Neural progenitor cell (in vitro differentiated cells): ENCODE data around the gene MAD2L1BP. TPM values are rescaled to one million over a fixed set of nuclear protein-coding genes. Genes with fewer than 3 reads are reported as not detected.
"Not testable (repeated sequence)": the region's sequence is repeated elsewhere in the genome, so short reads cannot be mapped to it uniquely, and the experiment has no call there.

Experiments
- DNase-seq: peaks from one replicate; pipeline ENCODE4 v3.0.0-alpha.2; 2016; ENCODE audit warnings: low spot score
- H2AFZ ChIP-seq: fragments of 200-600 bp; sonication (generic); replicated peaks from 2 replicates; pipeline ENCODE4 v1.6.1; 2016; ENCODE audit warnings: antibody characterized with exemption
- H3F3A ChIP-seq: fragments of 200-600 bp; sonication (generic); 2 replicates; pipeline ENCODE4 v1.6.1; 2016; ENCODE audit warnings: antibody characterized with exemption, low read depth
- H3K27ac ChIP-seq: fragments of 200-600 bp; sonication (generic); 2 replicates; pipeline ENCODE4 v1.5.1; 2016; ENCODE audit warnings: mild to moderate bottlenecking
- H3K27me3 ChIP-seq: fragments of 200-600 bp; sonication (generic); 2 replicates; pipeline ENCODE4 v1.6.1; 2016; ENCODE audit warnings: mild to moderate bottlenecking, moderate library complexity
- H3K36me3 ChIP-seq: fragments of 200-600 bp; sonication (generic); 2 replicates; pipeline ENCODE4 v1.5.1; 2016
- H3K4me1 ChIP-seq: fragments of 200-600 bp; sonication (generic); 2 replicates; pipeline ENCODE4 v1.6.1; 2016; ENCODE audit warnings: mixed run types
- H3K4me2 ChIP-seq: fragments of 200-600 bp; sonication (generic); 2 replicates; pipeline ENCODE4 v1.6.1; 2016
- H3K4me3 ChIP-seq: fragments of 200-600 bp; sonication (generic); 2 replicates; pipeline ENCODE4 v1.5.1; 2016
- H3K79me2 ChIP-seq: fragments of 200-600 bp; sonication (generic); 2 replicates; pipeline ENCODE4 v1.6.1; 2016; ENCODE audit warnings: low read depth
- H3K9ac ChIP-seq: fragments of 200-600 bp; sonication (generic); 2 replicates; pipeline ENCODE4 v1.6.1; 2016
- H3K9me3 ChIP-seq: fragments of 200-600 bp; sonication (generic); 2 replicates; pipeline ENCODE4 v1.5.1; 2016; ENCODE audit warnings: low read depth
- H4K20me1 ChIP-seq: fragments of 200-600 bp; sonication (generic); 2 replicates; pipeline ENCODE4 v1.6.1; 2016; ENCODE audit warnings: low read depth
- H3K27ac Mint-ChIP-seq: 3 replicates; pipeline ENCODE4 v1.8.0; 2021; ENCODE audit warnings: mixed read lengths
- H3K27me3 Mint-ChIP-seq: 2 replicates; pipeline ENCODE4 v1.8.0; 2022; ENCODE audit warnings: low read depth, mild to moderate bottlenecking, inconsistent platforms, moderate library complexity, mixed read lengths; ENCODE audit not compliant: insufficient read depth
- H3K36me3 Mint-ChIP-seq: 3 replicates; pipeline ENCODE4 v1.8.0; 2021; ENCODE audit warnings: mixed read lengths
- H3K4me1 Mint-ChIP-seq: 3 replicates; pipeline ENCODE4 v1.8.0; 2021; ENCODE audit warnings: mixed read lengths
- H3K4me3 Mint-ChIP-seq: 3 replicates; pipeline ENCODE4 v1.8.0; 2021; ENCODE audit warnings: mild to moderate bottlenecking, moderate library complexity, mixed read lengths
- H3K9me3 Mint-ChIP-seq: 3 replicates; pipeline ENCODE4 v1.8.0; 2020; ENCODE audit warnings: mixed read lengths
- EZH2 ChIP-seq: fragments of 200-600 bp; sonication (generic); IDR thresholded peaks from 2 replicates; pipeline ENCODE4 v1.6.1; 2017; ENCODE audit warnings: antibody characterized with exemption, mild to moderate bottlenecking, moderate library complexity
- EZH2phosphoT487 ChIP-seq: fragments of 200-600 bp; sonication (generic); IDR thresholded peaks from 2 replicates; pipeline ENCODE4 v1.6.1; 2017; ENCODE audit warnings: antibody characterized with exemption
- total RNA-seq: library from RNA; depleted of rRNA; stranded (reverse); fragments of >200 nt; gene quantifications from 2 replicates; pipeline ENCODE4 v1.2.3, GENCODE V29; 2015; ENCODE audit warnings: low replicate concordance
- TF ChIP-seq, protein P1 (sequence below): fragments of 200-600 bp; sonication (generic); IDR thresholded peaks from 2 replicates; pipeline ENCODE4 v1.5.1; 2017; ENCODE audit warnings: antibody characterized with exemption, mild to moderate bottlenecking

The MAD2L1BP gene
- total RNA-seq, 1 donor from 2014 or later, result 52.0 TPM

DNA sequence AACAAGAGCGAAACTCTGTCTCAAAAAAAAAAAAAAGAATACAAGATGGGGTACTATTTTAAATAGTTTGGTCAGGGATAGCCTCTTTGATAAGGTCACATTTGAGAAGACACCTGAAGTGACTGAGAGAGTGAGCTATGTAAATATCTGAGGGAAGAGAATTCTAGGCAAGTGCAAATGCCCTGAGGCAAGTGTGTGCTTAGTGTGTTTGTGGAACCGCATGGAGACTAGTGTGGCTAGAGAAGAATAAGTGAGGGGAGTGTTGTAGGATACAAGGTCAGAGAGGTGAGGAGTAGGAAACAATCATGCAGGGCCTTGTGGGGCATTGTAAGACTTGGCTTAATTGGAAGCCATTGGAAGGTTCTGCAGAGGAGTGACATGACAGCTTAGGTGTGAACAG lies 12.6 kb downstream of the MAD2L1BP start:
- H3K4me1 ChIP-seq, result peaks cover 3% of the 10 kb centered on the region
- no peak overlapping the region for H3K4me3 ChIP-seq
- peaks cover 27% of the 10 kb centered on the region for H3F3A ChIP-seq
- H2AFZ ChIP-seq, result no peak overlapping the region
- DNase-seq, result no peak
- H4K20me1 ChIP-seq, result no peaks in the 10 kb centered on the region
- no peak for TF ChIP-seq EZH2phosphoT487
- no peaks in the 10 kb centered on the region for H3K79me2 ChIP-seq
- H3K27ac ChIP-seq, result no peak overlapping the region
- H3K9me3 ChIP-seq, result no peaks in the 10 kb centered on the region
- no peak overlapping the region for H3K27ac Mint-ChIP-seq
- no peak overlapping the region for H3K4me2 ChIP-seq
- peaks cover 7% of the 10 kb centered on the region for H3K27me3 Mint-ChIP-seq
- H3K27me3 ChIP-seq, result no peaks in the 10 kb centered on the region
- H3K9me3 Mint-ChIP-seq, result no peaks in the 10 kb centered on the region
- H3K36me3 Mint-ChIP-seq, result no peaks in the 10 kb centered on the region
- H3K4me1 Mint-ChIP-seq, result peaks cover 13% of the 10 kb centered on the region
- no peak overlapping the region for H3K4me3 Mint-ChIP-seq
- no peaks in the 10 kb centered on the region for H3K36me3 ChIP-seq
- H3K9ac ChIP-seq, result no peak overlapping the region

DNA sequence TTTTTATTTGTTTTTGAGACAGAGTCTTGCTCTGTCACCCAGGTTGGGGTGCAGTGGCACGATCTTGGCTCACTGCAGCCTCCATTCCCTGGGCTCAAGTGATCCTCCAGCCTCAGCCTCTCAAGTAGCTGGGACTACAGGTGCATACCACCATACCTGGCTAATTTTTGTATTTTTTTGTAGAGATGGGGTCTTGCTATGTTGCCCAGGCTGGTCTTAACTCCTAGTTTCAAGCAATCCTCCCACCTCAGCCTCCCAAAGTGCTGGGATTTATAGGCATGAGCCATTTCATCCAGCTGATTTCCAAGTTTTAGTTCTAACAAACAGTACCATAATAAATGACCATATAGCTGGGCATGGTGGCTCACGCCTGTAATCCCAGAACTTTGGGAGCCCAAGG lies 17.2 kb downstream of the MAD2L1BP start:
- H3K27ac Mint-ChIP-seq, H3K27me3 ChIP-seq, H3K9me3 ChIP-seq, H2AFZ ChIP-seq, H3K36me3 Mint-ChIP-seq, H3K9me3 Mint-ChIP-seq, H3K4me3 Mint-ChIP-seq, DNase-seq, H3K9ac ChIP-seq, H3K27me3 Mint-ChIP-seq, H3K4me2 ChIP-seq, H3K27ac ChIP-seq, H4K20me1 ChIP-seq, H3F3A ChIP-seq, H3K4me1 Mint-ChIP-seq, H3K36me3 ChIP-seq, H3K79me2 ChIP-seq, H3K4me1 ChIP-seq, H3K4me3 ChIP-seq: not testable (repeated sequence)

DNA sequence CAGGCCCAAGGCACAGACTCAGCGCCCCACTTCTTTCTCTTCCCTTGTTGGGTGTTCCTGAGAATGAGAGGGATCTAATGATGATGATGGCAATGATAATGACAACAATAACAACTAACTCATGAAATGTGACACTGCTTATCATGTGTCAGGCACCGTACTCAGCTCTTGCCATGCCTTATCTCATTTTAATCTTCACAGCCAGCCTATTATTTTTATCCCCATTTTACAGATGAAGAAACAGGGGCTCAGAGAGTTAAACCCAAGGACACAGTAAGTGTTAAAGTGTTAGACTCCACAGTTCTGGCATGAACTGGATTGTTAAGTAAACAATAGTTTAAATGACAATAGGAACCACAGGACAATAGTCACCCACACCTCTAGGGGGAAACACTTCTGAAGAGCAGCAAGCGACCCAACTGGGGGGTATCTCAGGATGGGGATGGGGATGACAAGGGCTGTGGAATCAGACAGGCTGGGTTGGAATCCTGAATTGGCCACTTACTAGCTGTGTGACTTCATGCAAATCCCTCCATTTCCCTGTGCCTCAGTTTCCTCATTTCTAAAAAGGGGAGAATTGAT lies 21.7 kb downstream of the MAD2L1BP start:
- H3K9ac ChIP-seq, result no peak overlapping the region
- no peaks in the 10 kb centered on the region for H4K20me1 ChIP-seq
- Mint-ChIP-seq H3K36me3 (peaks cover 19% of the 10 kb centered on the region), H3K27ac (no peak overlapping the region), H3K9me3 (peaks cover 12% of the 10 kb centered on the region), H3K4me1 (peaks cover 5% of the 10 kb centered on the region), H3K4me3 (no peak overlapping the region), H3K27me3 (peaks cover 2% of the 10 kb centered on the region)
- H3K79me2 ChIP-seq, result no peaks in the 10 kb centered on the region
- no peak for DNase-seq
- H3K4me3 ChIP-seq, result no peak overlapping the region
- TF ChIP-seq EZH2, result no peak
- no peaks in the 10 kb centered on the region for H3F3A ChIP-seq
- no peak overlapping the region for H2AFZ ChIP-seq
- no peak overlapping the region for H3K27ac ChIP-seq
- no peaks in the 10 kb centered on the region for H3K36me3 ChIP-seq
- H3K9me3 ChIP-seq, result peaks cover 4% of the 10 kb centered on the region
- H3K4me1 ChIP-seq, result peaks cover 6% of the 10 kb centered on the region
- H3K27me3 ChIP-seq, result no peaks in the 10 kb centered on the region
- no peak overlapping the region for H3K4me2 ChIP-seq

DNA sequence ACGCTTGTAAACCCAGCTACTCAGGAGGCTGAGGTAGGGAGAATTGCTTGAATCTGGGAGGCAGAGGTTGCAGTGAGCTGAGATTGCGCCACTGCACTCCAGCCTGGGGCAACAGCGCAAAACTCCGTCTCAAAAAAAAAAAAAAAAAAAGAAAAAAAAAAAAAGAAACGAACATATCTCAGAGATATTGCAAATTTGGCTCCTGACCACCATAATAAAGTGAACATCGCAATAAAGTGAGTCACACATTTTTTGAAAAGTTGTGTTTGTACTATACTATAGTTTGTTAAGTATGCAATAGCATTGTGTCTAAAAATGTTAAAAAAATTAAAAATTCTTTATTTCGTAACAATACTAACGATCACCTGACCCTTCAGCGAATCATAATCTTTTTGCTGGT lies 22.5 kb downstream of the MAD2L1BP start:
- Histone ChIP-seq H2AFZ (no peak overlapping the region), H3K27ac (no peak overlapping the region), H4K20me1 (no peaks in the 10 kb centered on the region), H3K27me3 (no peaks in the 10 kb centered on the region), H3K79me2 (no peaks in the 10 kb centered on the region), H3F3A (no peaks in the 10 kb centered on the region), H3K36me3 (no peaks in the 10 kb centered on the region), H3K4me3 (no peak overlapping the region), H3K4me1 (peaks cover 6% of the 10 kb centered on the region), H3K4me2 (no peak overlapping the region), H3K9ac (no peak overlapping the region), H3K9me3 (peaks cover 4% of the 10 kb centered on the region)
- H3K9me3 Mint-ChIP-seq, result peaks cover 12% of the 10 kb centered on the region
- no peak overlapping the region for H3K27ac Mint-ChIP-seq
- H3K4me3 Mint-ChIP-seq, result no peak overlapping the region
- no peak for DNase-seq
- peaks cover 5% of the 10 kb centered on the region for H3K4me1 Mint-ChIP-seq
- H3K27me3 Mint-ChIP-seq, result peaks cover 2% of the 10 kb centered on the region
- peaks cover 19% of the 10 kb centered on the region for H3K36me3 Mint-ChIP-seq
- TF ChIP-seq EZH2, result no peak
- no peak for TF ChIP-seq EZH2phosphoT487
- TF ChIP-seq, protein P1, sequence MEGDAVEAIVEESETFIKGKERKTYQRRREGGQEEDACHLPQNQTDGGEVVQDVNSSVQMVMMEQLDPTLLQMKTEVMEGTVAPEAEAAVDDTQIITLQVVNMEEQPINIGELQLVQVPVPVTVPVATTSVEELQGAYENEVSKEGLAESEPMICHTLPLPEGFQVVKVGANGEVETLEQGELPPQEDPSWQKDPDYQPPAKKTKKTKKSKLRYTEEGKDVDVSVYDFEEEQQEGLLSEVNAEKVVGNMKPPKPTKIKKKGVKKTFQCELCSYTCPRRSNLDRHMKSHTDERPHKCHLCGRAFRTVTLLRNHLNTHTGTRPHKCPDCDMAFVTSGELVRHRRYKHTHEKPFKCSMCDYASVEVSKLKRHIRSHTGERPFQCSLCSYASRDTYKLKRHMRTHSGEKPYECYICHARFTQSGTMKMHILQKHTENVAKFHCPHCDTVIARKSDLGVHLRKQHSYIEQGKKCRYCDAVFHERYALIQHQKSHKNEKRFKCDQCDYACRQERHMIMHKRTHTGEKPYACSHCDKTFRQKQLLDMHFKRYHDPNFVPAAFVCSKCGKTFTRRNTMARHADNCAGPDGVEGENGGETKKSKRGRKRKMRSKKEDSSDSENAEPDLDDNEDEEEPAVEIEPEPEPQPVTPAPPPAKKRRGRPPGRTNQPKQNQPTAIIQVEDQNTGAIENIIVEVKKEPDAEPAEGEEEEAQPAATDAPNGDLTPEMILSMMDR, result no peak

DNA sequence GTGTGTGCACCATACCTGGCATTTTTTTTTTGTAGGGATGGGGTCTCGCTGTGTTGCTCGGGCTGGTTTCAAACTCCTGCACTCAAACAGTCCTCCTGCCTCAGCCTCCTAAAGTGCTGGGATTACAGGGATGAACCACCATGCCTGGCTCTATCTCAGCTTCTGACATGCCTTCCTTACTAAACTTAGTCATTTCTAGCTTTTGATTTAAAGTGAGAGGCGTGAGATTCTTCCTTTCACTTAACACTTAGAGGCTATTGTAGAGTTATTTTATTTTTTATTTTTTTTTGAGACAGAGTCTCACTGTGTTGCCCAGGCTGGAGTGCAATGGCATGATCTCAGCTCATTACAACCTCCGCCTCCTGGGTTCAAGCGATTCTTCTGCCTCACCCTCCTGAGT lies 27.3 kb downstream of the MAD2L1BP start:
- Mint-ChIP-seq H3K4me1 (peaks cover 11% of the 10 kb centered on the region), H3K36me3 (peaks cover 11% of the 10 kb centered on the region), H3K9me3 (peaks cover 12% of the 10 kb centered on the region)
- not testable (repeated sequence) for H3K79me2 ChIP-seq, H3K27me3 ChIP-seq, H3K27ac Mint-ChIP-seq, H3K36me3 ChIP-seq, H3K4me3 ChIP-seq, H3K27ac ChIP-seq, H3K4me3 Mint-ChIP-seq, H3K9ac ChIP-seq, H3K4me2 ChIP-seq, H2AFZ ChIP-seq, H3K9me3 ChIP-seq, H3K27me3 Mint-ChIP-seq, DNase-seq, H4K20me1 ChIP-seq, H3K4me1 ChIP-seq
- peaks cover 11% of the 10 kb centered on the region for H3F3A ChIP-seq
